Measurements from ENCODE around the gene GNG4. TPM values are rescaled to one million over a fixed set of nuclear protein-coding genes. Genes with fewer than 3 reads are reported as not detected.

The GNG4 gene
- total and polyA plus RNA-seq, 9 of the 15 experiments (the other 6 are each of a cell fraction or from before 2014, with no cell fraction given) = 0.06 to 0.58 (median 0.08) TPM; not detected in 4

DNA sequence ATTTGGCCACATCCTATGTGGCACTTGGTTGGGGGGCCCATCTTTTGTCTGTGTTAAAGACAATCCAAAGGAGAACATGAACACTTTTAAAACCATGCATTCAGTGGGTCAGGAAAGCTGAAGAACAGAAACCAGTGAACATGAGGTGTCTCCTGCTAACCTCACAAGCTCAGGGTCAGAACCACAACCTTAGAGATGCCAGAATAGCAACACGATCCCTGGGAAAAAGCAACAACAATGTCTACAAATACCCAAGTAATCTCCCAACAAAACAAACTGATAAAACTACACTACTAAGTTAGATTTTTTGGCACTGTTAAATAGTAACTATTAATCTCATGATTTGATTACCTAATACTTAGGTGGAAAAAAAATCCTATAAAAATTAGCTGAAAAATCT is 34.1 kb upstream of the GNG4 start:
- Histone ChIP-seq H3K4me1 (replicated peaks in 1 of 2; ENCODE audit: control insufficient read depth in 2 of 2, insufficient read depth in 2 of 2, low read length in 2 of 2) (no peaks in the 10 kb centered on the region), H3K9me3 (replicated peaks; ENCODE audit: control insufficient read depth, insufficient read depth, low read depth, low read length) (no peaks in the 10 kb centered on the region), H2AFZ (ENCODE audit: low read depth, low read length) (no peak overlapping the region), H3K4me3 (no peak overlapping the region), H3K36me3 (ENCODE audit: control insufficient read depth, insufficient read depth, low read length) (no peaks in the 10 kb centered on the region), H3K4me2 (ENCODE audit: insufficient read depth, low read length) (no peak overlapping the region), H3K9me1 (ENCODE audit: control insufficient read depth, insufficient read depth, low read length) (no peaks in the 10 kb centered on the region), H3K27ac (ENCODE audit: extremely low read depth, low read depth, low read length) (no peak overlapping the region), H3K79me2 (ENCODE audit: control insufficient read depth, insufficient read depth, low read length) (no peaks in the 10 kb centered on the region), H4K20me1 (replicated peaks; ENCODE audit: control insufficient read depth, insufficient read depth, low read length) (0 out of 2 replicates have a peak, but pooled peaks cover 3% of the 10 kb centered on the region), H3K9ac (ENCODE audit: insufficient read depth in 1 of 2, low read depth in 2 of 2, low read length in 2 of 2) (no peak overlapping the region), H3K27me3 (ENCODE audit: control insufficient read depth in 2 of 2, insufficient read depth in 2 of 2, low read length in 2 of 2) (peaks cover 17 to 27% of the 10 kb centered on the region in 2 experiments)
- ATAC-seq = no peak
- 0% methylated on average over 1 of the region's 1 CpG for WGBS (ENCODE audit: insufficient coverage, low coverage, missing lambda C conversion rate)
- DNase-seq (ENCODE audit: extremely low read depth in 1 of 4, low spot score in 3 of 4) = no peak
- POLR2A ChIA-PET = interaction anchor here (1.0 kb wide), 1 partner anchor 18 kb away, joined by 3 read pairs; no protein-coding TSS in a partner anchor
- in situ Hi-C loops (cut with MboI) = no loop called here
- no peak for TF ChIP-seq KLF16 (IDR thresholded peaks at IDR 0.05)
- TF ChIP-seq SOX6 (IDR thresholded peaks at IDR 0.05) = no peak
- no peak for TF ChIP-seq ZEB2 (IDR thresholded peaks at IDR 0.05)
- intact Hi-C loops (cut with micrococcal nuclease) = no loop called here
- no peak for FAIRE-seq
- CTCF ChIA-PET (ENCODE audit: low intra/inter-chr PET ratio) = no interaction called here
- BruUV-seq (replicated peaks) = no TSS peak

GRCh38 chr1:235682216-235682615 is 32.6 kb upstream of the GNG4 start:
- no peak overlapping the region for H2AFZ ChIP-seq (ENCODE audit: low read depth, low read length)
- no peak overlapping the region for H3K27ac ChIP-seq (ENCODE audit: extremely low read depth, low read depth, low read length)
- ChIA-PET POLR2A (interaction anchor here (0.6 kb wide), 1 partner anchor 8 kb away, joined by 4 read pairs; no protein-coding TSS in a partner anchor), CTCF (ENCODE audit: low intra/inter-chr PET ratio) (no interaction called here)
- intact Hi-C loops (cut with micrococcal nuclease) (no loop called here), in situ Hi-C loops (cut with MboI) (no loop called here)
- no peak overlapping the region for H3K4me3 ChIP-seq
- peaks cover 17 to 23% of the 10 kb centered on the region in 2 experiments for H3K27me3 ChIP-seq (ENCODE audit: control insufficient read depth in 2 of 2, insufficient read depth in 2 of 2, low read length in 2 of 2)
- BruUV-seq (replicated peaks) = no TSS peak
- H3K36me3 ChIP-seq (ENCODE audit: control insufficient read depth, insufficient read depth, low read length) = no peaks in the 10 kb centered on the region
- 0% methylated on average over 3 of the region's 3 CpGs for WGBS (ENCODE audit: insufficient coverage, low coverage, missing lambda C conversion rate)
- 0 out of 2 replicates have a peak, but pooled peaks cover 3% of the 10 kb centered on the region for H4K20me1 ChIP-seq (replicated peaks; ENCODE audit: control insufficient read depth, insufficient read depth, low read length)
- ATAC-seq (no peak), DNase-seq (ENCODE audit: extremely low read depth in 1 of 4, low spot score in 3 of 4) (no peak), FAIRE-seq (no peak)
- H3K4me1 ChIP-seq (replicated peaks in 1 of 2; ENCODE audit: control insufficient read depth in 2 of 2, insufficient read depth in 2 of 2, low read length in 2 of 2) = no peaks in the 10 kb centered on the region
- no peak overlapping the region for H3K9ac ChIP-seq (ENCODE audit: insufficient read depth in 1 of 2, low read depth in 2 of 2, low read length in 2 of 2)
- H3K9me1 ChIP-seq (ENCODE audit: control insufficient read depth, insufficient read depth, low read length) = no peaks in the 10 kb centered on the region
- no peak for TF ChIP-seq ILK (tag; IDR thresholded peaks at IDR 0.05; ENCODE audit: borderline replicate concordance, low read depth)
- H3K9me3 ChIP-seq (replicated peaks; ENCODE audit: control insufficient read depth, insufficient read depth, low read depth, low read length) = no peaks in the 10 kb centered on the region
- no peaks in the 10 kb centered on the region for H3K79me2 ChIP-seq (ENCODE audit: control insufficient read depth, insufficient read depth, low read length)
- no peak overlapping the region for H3K4me2 ChIP-seq (ENCODE audit: insufficient read depth, low read length)

Data from K562 (cell line).